GM12872 (cell line): ENCODE results near the gene HS3ST3A1.

Source experiments
- TF ChIP-seq, protein P1 (sequence below): IDR thresholded peaks from 3 replicates; pipeline ENCODE4 v1.5.1; 2011; ENCODE audit warnings: low read depth, mild to moderate bottlenecking, low read length, moderate library complexity; ENCODE audit not compliant: insufficient read depth

Gene HS3ST3A1

GRCh38 chr17:13619462-13619861 lies 17.7 kb upstream of the HS3ST3A1 start:
- TF ChIP-seq, protein P1, sequence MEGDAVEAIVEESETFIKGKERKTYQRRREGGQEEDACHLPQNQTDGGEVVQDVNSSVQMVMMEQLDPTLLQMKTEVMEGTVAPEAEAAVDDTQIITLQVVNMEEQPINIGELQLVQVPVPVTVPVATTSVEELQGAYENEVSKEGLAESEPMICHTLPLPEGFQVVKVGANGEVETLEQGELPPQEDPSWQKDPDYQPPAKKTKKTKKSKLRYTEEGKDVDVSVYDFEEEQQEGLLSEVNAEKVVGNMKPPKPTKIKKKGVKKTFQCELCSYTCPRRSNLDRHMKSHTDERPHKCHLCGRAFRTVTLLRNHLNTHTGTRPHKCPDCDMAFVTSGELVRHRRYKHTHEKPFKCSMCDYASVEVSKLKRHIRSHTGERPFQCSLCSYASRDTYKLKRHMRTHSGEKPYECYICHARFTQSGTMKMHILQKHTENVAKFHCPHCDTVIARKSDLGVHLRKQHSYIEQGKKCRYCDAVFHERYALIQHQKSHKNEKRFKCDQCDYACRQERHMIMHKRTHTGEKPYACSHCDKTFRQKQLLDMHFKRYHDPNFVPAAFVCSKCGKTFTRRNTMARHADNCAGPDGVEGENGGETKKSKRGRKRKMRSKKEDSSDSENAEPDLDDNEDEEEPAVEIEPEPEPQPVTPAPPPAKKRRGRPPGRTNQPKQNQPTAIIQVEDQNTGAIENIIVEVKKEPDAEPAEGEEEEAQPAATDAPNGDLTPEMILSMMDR, result no peak

GRCh38 chr17:13616031-13616430 lies 14.3 kb upstream of the HS3ST3A1 start:
- TF ChIP-seq, protein P1, result no peak

GRCh38 chr17:13609941-13610340 lies 8.2 kb upstream of the HS3ST3A1 start:
- TF ChIP-seq, protein P1, result no peak

GRCh38 chr17:13601322-13601775 lies 380 bp downstream of the HS3ST3A1 start:
- TF ChIP-seq, protein P1, result no peak

DNA sequence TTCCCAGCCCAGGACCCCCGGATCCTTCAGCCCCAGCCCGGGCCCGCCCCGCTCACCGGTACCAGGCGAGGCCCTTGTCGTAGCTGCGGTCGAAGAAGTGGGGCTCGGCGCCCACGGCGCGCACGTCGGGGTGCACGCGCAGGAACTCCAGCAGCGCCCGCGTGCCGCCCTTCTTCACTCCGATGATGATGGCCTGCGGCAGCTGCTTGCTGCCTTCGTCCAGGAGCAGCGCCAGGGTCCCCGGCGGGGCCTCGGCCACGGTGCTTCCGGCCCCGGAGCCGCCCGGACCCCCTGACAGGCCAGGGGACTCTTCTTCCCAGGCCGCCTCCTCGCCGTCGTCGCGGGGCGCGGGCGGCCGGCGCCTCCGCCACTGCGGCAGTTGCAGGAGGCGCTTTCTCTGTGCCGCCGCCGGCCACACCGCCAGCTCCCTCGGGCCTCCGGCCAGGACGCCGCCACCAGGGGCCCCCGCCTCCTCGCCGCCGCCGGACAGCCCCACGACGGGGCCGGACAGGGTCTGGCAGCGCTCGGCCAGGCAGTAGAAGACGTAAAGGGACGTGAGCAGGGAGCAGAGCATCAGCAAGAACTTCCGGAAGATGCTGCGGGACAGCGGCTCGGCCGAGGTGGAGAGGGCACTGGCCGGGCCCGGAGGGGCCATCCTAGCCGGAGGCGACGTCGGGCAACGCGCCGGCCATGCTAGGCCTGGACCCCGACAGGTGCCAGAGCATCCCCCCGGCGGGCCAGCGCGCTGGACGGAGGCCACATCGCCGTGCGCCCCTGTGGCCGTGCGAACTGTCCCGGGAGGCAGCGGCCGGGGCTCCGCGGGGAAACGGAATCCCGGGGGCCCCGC lies 1.0 kb downstream of the HS3ST3A1 start:
- TF ChIP-seq, protein P1, result no peak

- TF ChIP-seq, protein P1, result no peak
Measured at GRCh38 chr17:13599864-13600263, 1.9 kb downstream of the HS3ST3A1 start.

DNA sequence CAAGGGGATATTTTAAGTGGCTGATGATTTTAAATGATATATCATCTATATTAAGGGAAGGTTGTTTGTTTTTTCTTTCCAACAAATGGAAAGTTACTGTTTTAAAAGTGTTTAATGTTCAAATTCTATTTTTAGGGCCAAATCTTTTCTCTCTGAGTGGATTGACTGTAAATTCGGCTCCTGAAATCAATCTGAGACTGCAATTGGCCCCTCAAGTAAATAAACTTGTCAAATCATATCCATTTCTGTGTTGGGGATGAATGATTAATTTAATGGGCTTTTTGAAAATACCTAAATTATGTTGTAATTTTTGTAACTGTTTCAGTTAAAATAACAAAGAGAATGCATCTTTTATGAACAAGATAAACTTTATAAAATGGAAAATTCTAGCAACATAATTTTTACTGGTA lies 2.6 kb downstream of the HS3ST3A1 start:
- TF ChIP-seq, protein P1, result no peak
